GM21515 (cell line): ENCODE data around the gene AICDA.

Experiments used
- ATAC-seq: cut with Tn5 transposase; IDR thresholded peaks from one replicate; pipeline ENCODE4 v1.9.1; 2021; ENCODE audit not compliant: unreplicated experiment

AICDA gene

GRCh38 chr12:8559676-8560075 is 53.0 kb downstream of the AICDA start:
- ATAC-seq = no peak

DNA sequence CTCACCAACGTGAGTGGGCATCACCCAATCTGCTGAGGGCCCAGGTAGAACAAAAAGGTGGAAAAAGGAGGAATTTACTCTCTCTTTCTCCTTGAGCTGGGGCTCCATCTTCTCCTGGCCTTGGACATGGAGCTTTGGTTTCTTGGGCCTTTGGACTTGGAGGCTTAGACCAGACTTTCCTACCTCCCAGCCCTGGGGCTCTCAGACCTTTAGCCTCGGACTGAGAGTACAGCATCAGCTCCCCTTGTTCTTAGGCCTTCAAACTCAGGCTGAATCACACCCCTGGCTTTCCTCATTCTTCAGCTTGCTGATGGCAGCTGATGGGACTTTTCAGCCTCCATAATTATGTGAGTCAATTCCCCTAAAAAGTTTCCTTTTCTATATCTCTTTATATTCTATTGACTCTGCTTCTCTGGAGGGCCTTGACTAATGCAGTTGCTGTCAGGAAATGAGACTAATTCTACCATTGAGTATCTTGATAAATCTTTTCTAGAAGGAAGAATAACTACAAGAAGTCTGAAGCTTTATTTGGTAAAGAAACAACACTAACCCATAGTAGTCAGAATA is 56.0 kb downstream of the AICDA start:
- ATAC-seq = no peak

DNA sequence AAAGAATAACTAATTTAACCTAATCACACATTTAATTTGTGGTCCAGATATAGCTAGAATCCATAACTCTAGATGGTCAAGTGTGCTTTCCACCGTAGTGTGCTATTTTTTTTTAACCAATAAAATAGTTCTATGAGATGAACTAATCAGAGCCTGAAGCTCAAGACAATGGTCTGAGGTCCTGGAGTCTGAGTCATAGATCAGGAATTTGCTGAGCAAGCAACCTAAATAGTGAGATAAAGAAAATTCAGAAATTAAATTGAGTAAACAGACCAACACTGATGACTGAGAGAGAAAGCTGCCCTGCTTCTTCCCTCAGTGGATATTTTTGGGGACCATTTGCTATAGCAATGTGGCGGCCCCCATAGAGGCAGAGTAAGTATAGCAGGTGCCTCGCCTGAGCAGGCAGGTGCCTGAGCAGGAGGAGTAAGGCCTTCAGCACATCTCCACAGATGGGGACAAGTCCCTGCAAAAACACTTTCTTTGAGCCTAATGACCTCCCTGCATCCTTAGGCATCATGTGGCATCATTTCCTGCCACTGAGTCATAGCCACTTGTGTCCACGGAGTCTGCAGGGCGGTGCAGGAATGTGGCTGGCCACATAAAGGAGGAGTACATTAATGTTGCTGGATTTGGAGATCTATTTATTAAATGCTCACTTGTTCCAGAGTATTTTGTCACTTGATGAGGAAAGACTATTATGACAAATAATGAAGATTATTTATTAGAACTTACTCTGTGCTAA is 58.0 kb downstream of the AICDA start:
- no peak for ATAC-seq

DNA sequence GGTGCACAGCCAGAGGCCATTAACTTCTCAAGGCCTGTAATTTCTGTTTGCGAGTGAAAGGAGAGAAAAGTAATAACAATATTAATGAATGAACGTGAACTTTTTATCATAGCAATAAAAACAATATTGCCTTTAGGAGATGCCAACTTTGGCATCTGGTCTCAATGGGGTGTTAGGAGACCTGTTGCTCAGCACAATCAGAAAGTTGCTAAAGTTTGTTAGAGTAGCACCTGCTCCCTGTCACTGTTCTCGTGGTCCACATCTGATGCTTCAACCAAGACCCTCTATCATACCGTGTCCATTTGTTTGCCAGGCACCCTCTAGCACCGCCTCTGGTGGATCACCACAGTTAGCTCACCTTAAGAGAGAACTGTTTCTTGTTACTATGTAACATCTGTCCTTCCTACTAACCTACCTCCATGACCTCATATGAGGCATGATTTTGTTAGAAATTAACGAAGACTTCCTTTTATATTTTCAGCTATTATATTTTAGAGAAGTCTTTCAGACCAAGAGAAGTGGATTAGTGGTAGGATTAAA is 59.5 kb downstream of the AICDA start:
- ATAC-seq = no peak
